Thyroid gland (tissue), 4 donors: Measurements from ENCODE around the gene MBNL2. TPM values are rescaled to one million over a fixed set of nuclear protein-coding genes. Genes with fewer than 3 reads are reported as not detected.

Experiments
- DNase-seq, 2 donors: peaks; one replicate each; pipeline ENCODE4 v3.0.0-alpha.2; 2019
- H3K27ac ChIP-seq, 3 donors: fragments of 200-600 bp; sonication (generic); 1 replicate in 2 of 3; 2 replicates in 1 of 3; pipeline ENCODE4 v1.5.1; 2016 to 2019; ENCODE audit warnings: mild to moderate bottlenecking in 1 of 3, moderate library complexity in 1 of 3
- H3K27me3 ChIP-seq: fragments of 200-600 bp; sonication (generic); one replicate; pipeline ENCODE4 v1.5.1; 2019
- H3K36me3 ChIP-seq, 2 donors: fragments of 200-600 bp; sonication (generic); one replicate each; pipeline ENCODE4 v1.5.1; 2016 to 2019
- H3K4me1 ChIP-seq, 2 donors: fragments of 200-600 bp; sonication (generic); one replicate each; pipeline ENCODE4 v1.5.1; 2017 to 2019
- H3K4me3 ChIP-seq, 3 donors: fragments of 200-600 bp; sonication (generic); replicated peaks in 1 of 3; 1 replicate in 2 of 3; 2 replicates in 1 of 3; pipeline ENCODE4 v1.5.1; 2016; ENCODE audit warnings: mild to moderate bottlenecking in 1 of 3
- H3K9me3 ChIP-seq: fragments of 200-600 bp; sonication (generic); one replicate; pipeline ENCODE4 v1.5.1; 2017
- POLR2A ChIP-seq, 2 donors: fragments of 450-650 bp; IDR thresholded peaks; one replicate each; pipeline ENCODE4 v1.6.1; 2017; ENCODE audit warnings: antibody characterized with exemption in 2 of 2, mild to moderate bottlenecking in 2 of 2, moderate library complexity in 1 of 2
- WGBS, 2 donors: methylation state at CpG; one replicate each; pipeline ENCODE4 v1.1.5; 2017; 5-methylcytosine and 5-hydroxymethylcytosine counted together
- intact Hi-C: fragments of 100-400 bp; cut with DNase I; formaldehyde crosslinking; loops from one replicate; pipeline ENCODE4 v1.15.1; 2023
- total RNA-seq, 4 donors: library from RNA; depleted of rRNA; stranded (reverse); fragments of >200 nt; gene quantifications; one replicate each; pipeline ENCODE4 v1.2.3, GENCODE V29; 2016
- TF ChIP-seq, protein P1 (sequence below), 6 experiments: fragments of 200-600 bp in 3 of 6; fragments of 450-650 bp in 3 of 6; sonication (generic) in 3 of 6; IDR thresholded peaks; one replicate each; pipeline ENCODE4 v1.5.1; 2016 to 2019; ENCODE audit warnings: antibody characterized with exemption in 6 of 6, mild to moderate bottlenecking in 2 of 6, inconsistent platforms in 1 of 6, moderate library complexity in 1 of 6

The MBNL2 gene
- total RNA-seq, 4 donors from 2014 or later: 93.4 to 99.9 (median 98.3) TPM

DNA sequence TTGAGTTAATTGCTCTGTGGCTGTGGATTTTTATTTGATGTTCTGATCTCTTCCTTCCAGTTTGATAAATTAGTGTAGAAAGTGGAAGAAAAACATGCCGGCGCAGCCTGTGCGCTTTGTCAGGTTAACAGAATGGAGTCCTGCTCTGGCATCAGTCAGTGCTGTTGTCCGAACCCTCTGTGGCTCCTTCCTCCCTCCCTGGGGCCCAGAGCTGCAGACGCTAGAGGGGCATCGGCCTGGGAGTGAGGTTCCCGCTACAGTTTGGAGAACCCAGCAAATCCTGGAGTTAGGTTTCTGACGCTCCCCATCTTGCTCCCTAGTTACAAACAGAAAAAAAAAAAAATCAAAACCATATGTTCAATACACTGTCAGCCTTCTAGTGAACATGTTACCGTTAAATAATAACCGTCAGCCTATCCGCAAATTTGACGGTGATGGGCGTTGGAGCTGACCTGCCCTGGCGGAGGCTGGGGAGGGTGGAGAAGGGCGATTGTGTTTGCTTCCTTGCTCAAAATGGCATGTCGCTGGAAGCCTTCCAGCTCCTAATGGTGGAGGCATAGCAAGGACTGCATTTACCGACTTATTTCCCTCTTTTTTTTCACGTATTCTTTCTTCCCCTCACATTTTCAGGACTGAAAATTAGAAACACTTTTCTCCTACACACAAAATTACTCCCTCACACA lies 13.6 kb downstream of the MBNL2 start:
- 81 to 84% methylated on average over 18 of the region's 18 CpGs for WGBS, 2 donors
- H3K4me1 ChIP-seq: peaks cover 34 to 48% of the 10 kb centered on the region in 2 donors

DNA sequence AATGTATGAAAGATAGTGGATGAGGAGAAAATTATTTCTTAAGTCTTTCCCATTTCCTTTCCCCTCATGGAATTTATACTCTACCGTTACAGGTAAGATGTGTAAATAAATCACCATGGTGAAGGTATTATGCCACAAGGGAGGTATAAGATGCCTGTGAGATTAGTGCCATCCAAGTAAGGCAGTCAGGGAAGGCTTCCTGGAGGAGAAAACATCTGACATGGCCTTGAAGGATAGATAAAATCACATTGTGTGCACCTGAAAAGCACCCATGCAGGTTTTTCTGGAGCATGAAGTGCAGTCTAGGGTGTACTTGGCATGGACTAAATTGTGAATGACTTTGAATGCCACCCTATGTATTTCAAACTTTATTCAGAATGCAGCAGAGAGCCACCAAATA lies 15.3 kb downstream of the MBNL2 start:
- H3K27ac ChIP-seq: no peak overlapping the region
- H3K4me3 ChIP-seq: no peak overlapping the region
- H3K9me3 ChIP-seq: no peaks in the 10 kb centered on the region
- no peak for DNase-seq
- intact Hi-C loops: loop anchor here (10.0 kb wide), 1 partner anchor 97 kb away; no protein-coding TSS in a partner anchor
- H3K4me1 ChIP-seq: peaks cover 37 to 59% of the 10 kb centered on the region in 2 donors
- TF ChIP-seq, protein P1, sequence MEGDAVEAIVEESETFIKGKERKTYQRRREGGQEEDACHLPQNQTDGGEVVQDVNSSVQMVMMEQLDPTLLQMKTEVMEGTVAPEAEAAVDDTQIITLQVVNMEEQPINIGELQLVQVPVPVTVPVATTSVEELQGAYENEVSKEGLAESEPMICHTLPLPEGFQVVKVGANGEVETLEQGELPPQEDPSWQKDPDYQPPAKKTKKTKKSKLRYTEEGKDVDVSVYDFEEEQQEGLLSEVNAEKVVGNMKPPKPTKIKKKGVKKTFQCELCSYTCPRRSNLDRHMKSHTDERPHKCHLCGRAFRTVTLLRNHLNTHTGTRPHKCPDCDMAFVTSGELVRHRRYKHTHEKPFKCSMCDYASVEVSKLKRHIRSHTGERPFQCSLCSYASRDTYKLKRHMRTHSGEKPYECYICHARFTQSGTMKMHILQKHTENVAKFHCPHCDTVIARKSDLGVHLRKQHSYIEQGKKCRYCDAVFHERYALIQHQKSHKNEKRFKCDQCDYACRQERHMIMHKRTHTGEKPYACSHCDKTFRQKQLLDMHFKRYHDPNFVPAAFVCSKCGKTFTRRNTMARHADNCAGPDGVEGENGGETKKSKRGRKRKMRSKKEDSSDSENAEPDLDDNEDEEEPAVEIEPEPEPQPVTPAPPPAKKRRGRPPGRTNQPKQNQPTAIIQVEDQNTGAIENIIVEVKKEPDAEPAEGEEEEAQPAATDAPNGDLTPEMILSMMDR (IDR thresholded peaks at IDR 0.05): no peak
- TF ChIP-seq POLR2A (IDR thresholded peaks at IDR 0.05): no peak
- no peaks in the 10 kb centered on the region for H3K36me3 ChIP-seq
- whole genome bisulfite sequencing, 2 donors: 85 to 92% methylated on average over 1 of the region's 1 CpG
- no peaks in the 10 kb centered on the region for H3K27me3 ChIP-seq

More for the DNA sequence above, 13.6 kb downstream of the MBNL2 start:
- intact Hi-C loops: loop anchor here (10.0 kb wide), 1 partner anchor 99 kb away; no protein-coding TSS in a partner anchor
- TF ChIP-seq POLR2A (IDR thresholded peaks at IDR 0.05): no peak
- TF ChIP-seq, protein P1 (IDR thresholded peaks at IDR 0.05): no peak
- DNase-seq: no peak
- no peaks in the 10 kb centered on the region for H3K27me3 ChIP-seq
- H3K4me3 ChIP-seq: no peak overlapping the region
- no peaks in the 10 kb centered on the region for H3K9me3 ChIP-seq
- H3K36me3 ChIP-seq: no peaks in the 10 kb centered on the region
- peak overlapping the region in 1 of 3 donors; percentile 51 for H3K27ac ChIP-seq

DNA sequence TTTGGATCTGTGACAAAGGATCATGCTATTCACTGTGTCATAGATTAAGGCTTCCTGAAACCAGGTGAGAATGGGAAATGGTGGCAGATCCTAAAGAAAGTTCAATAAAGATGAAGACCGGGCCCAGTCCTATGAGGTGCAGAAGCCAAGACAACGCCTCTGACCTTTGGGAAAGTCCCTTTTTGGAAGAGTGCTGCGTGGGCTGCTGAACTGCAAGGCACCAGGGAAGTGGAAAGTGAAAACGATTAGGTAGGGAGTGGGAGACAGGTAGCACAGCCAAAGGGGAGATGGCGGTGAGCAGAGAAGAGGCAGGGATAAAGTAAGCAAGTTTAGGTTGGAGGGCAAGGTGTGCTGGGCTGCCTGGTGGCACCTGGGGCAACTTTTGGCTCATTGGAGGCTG lies 16.3 kb downstream of the MBNL2 start:
- no peaks in the 10 kb centered on the region for H3K27me3 ChIP-seq
- H3K27ac ChIP-seq: peak overlapping the region in 1 of 3 donors; percentile 11
- intact Hi-C loops: loop anchor here (10.0 kb wide), 1 partner anchor 96 kb away; no protein-coding TSS in a partner anchor
- H3K4me1 ChIP-seq: peaks cover 36 to 65% of the 10 kb centered on the region in 2 donors
- no peaks in the 10 kb centered on the region for H3K9me3 ChIP-seq
- H3K4me3 ChIP-seq: no peak overlapping the region
- WGBS, 2 donors: 89 to 90% methylated on average over 5 of the region's 5 CpGs
- no peak for DNase-seq
- H3K36me3 ChIP-seq: no peaks in the 10 kb centered on the region
- no peak for TF ChIP-seq POLR2A (IDR thresholded peaks at IDR 0.05)
- TF ChIP-seq, protein P1 (IDR thresholded peaks at IDR 0.05): no peak

GRCh38 chr13:97238883-97239282 lies 16.8 kb downstream of the MBNL2 start:
- Histone ChIP-seq H3K27ac (peak overlapping the region in 1 of 3 donors; percentile 11), H3K27me3 (no peaks in the 10 kb centered on the region), H3K4me3 (no peak overlapping the region), H3K36me3 (no peaks in the 10 kb centered on the region), H3K4me1 (peaks cover 32 to 63% of the 10 kb centered on the region in 2 donors), H3K9me3 (no peaks in the 10 kb centered on the region)
- WGBS, 2 donors: 90 to 92% methylated on average over 4 of the region's 4 CpGs
- intact Hi-C loops: loop anchor here (10.0 kb wide), 1 partner anchor 96 kb away; no protein-coding TSS in a partner anchor
- DNase-seq: no peak
- no peak for TF ChIP-seq POLR2A (IDR thresholded peaks at IDR 0.05)
- TF ChIP-seq, protein P1 (IDR thresholded peaks at IDR 0.05): no peak

DNA sequence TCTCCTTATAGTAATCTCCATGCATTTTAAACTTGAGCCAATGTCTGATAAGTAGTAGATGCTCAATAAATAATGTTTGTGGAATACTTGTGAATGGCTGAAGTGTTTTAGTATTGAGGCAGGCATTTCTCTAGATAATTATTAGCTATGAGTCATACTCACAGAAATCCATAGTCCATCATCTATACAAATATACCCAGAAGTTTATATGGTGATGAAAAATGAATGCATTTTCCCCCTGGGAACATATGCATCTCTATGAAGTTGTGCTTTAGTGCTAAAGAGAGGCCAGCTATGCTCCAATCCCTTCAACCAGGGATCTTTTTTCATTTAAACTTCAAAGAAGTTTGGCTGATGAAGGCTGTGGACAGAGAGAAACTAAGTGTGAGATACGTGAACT lies 17.2 kb downstream of the MBNL2 start:
- no peaks in the 10 kb centered on the region for H3K9me3 ChIP-seq
- intact Hi-C loops: loop anchor here (10.0 kb wide), 1 partner anchor 95 kb away; no protein-coding TSS in a partner anchor
- 45 to 54% methylated on average over 1 of the region's 1 CpG for WGBS, 2 donors
- no peak overlapping the region for H3K4me3 ChIP-seq
- no peak for DNase-seq
- no peaks in the 10 kb centered on the region for H3K36me3 ChIP-seq
- TF ChIP-seq, protein P1 (IDR thresholded peaks at IDR 0.05): no peak
- no peak for TF ChIP-seq POLR2A (IDR thresholded peaks at IDR 0.05)
- peak overlapping the region in 1 of 3 donors; percentile 34 for H3K27ac ChIP-seq
- H3K27me3 ChIP-seq: no peaks in the 10 kb centered on the region
- peaks cover 32 to 68% of the 10 kb centered on the region in 2 donors for H3K4me1 ChIP-seq
